HUES48 (cell line): ENCODE data around the gene STEAP2.
"Not testable (repeated sequence)": the region's sequence is repeated elsewhere in the genome, so short reads cannot be mapped to it uniquely, and the experiment has no call there.

Experiments
- H3K27ac ChIP-seq: one replicate; pipeline ENCODE4 v1.7.0; 2013; ENCODE audit warnings: low read depth, low read length, inconsistent platforms
- H3K27me3 ChIP-seq: 2 replicates; pipeline ENCODE4 v1.6.1; 2013; ENCODE audit warnings: mild to moderate bottlenecking, low read length; ENCODE audit not compliant: control insufficient read depth, insufficient read depth
- H3K36me3 ChIP-seq: 2 replicates; pipeline ENCODE4 v1.6.1; 2013; ENCODE audit warnings: low read length; ENCODE audit not compliant: control insufficient read depth, insufficient read depth
- H3K4me1 ChIP-seq: 2 replicates; pipeline ENCODE4 v1.6.1; 2013; ENCODE audit warnings: mild to moderate bottlenecking, low read length; ENCODE audit not compliant: control insufficient read depth, insufficient read depth
- H3K4me3 ChIP-seq: 2 replicates; pipeline ENCODE4 v1.5.1; 2013; ENCODE audit warnings: mild to moderate bottlenecking, low read depth, low read length
- H3K9ac ChIP-seq: 2 replicates; pipeline ENCODE4 v1.6.1; 2013; ENCODE audit warnings: mild to moderate bottlenecking, low read depth, low read length, moderate library complexity
- H3K9me3 ChIP-seq: 2 replicates; pipeline ENCODE4 v1.6.1; 2013; ENCODE audit warnings: low read length; ENCODE audit not compliant: control insufficient read depth, insufficient read depth

Gene STEAP2

GRCh38 chr7:90248706-90249105 lies 37.2 kb downstream of the STEAP2 start:
- Histone ChIP-seq H3K4me3 (no peak overlapping the region), H3K4me1 (peaks cover 17% of the 10 kb centered on the region; the same call in 1 of the 2 replicates), H3K27me3 (peaks cover 19% of the 10 kb centered on the region), H3K9me3 (no peaks in the 10 kb centered on the region), H3K36me3 (no peaks in the 10 kb centered on the region), H3K27ac (no peak overlapping the region), H3K9ac (no peak overlapping the region)

GRCh38 chr7:90250601-90251303 lies 39.2 kb downstream of the STEAP2 start:
- Histone ChIP-seq H3K4me1 (peaks cover 17% of the 10 kb centered on the region; the same call in 1 of the 2 replicates), H3K36me3 (no peaks in the 10 kb centered on the region), H3K9ac (no peak overlapping the region), H3K27me3 (peaks cover 11% of the 10 kb centered on the region), H3K9me3 (no peaks in the 10 kb centered on the region), H3K27ac (no peak overlapping the region), H3K4me3 (no peak overlapping the region)

GRCh38 chr7:90251304-90251635 lies 39.7 kb downstream of the STEAP2 start:
- no peaks in the 10 kb centered on the region for H3K36me3 ChIP-seq
- H3K9me3 ChIP-seq: no peaks in the 10 kb centered on the region
- H3K27me3 ChIP-seq: peaks cover 11% of the 10 kb centered on the region
- no peak overlapping the region for H3K27ac ChIP-seq
- H3K9ac ChIP-seq: no peak overlapping the region
- H3K4me1 ChIP-seq: peaks cover 15% of the 10 kb centered on the region; the same call in 1 of the 2 replicates
- no peak overlapping the region for H3K4me3 ChIP-seq

GRCh38 chr7:90256011-90256410 lies 44.5 kb downstream of the STEAP2 start:
- not testable (repeated sequence) for H3K36me3 ChIP-seq, H3K4me1 ChIP-seq, H3K27me3 ChIP-seq, H3K9ac ChIP-seq, H3K4me3 ChIP-seq, H3K27ac ChIP-seq, H3K9me3 ChIP-seq

DNA sequence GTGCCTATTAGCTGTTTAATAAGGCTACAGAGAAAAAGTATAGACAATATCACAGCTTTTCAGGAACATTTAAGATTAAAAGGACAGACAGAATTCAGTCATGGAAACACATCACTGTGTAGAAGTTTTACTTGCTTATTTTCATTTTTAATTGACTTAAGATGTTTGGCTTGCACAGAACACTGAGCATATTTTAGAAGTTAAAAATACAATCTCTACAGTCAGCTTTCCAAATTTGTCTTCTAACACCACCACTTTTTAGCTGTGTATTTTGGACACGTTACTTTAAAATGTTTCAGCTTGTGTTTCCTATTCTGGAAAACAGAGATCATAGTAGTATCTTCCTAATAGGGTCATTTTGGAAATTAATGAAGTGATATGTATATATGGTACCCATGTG lies 45.2 kb downstream of the STEAP2 start:
- Histone ChIP-seq H3K9me3 (no peaks in the 10 kb centered on the region), H3K4me1 (no peaks in the 10 kb centered on the region), H3K4me3 (no peak overlapping the region), H3K27me3 (no peaks in the 10 kb centered on the region), H3K27ac (no peak overlapping the region), H3K9ac (no peak overlapping the region), H3K36me3 (no peaks in the 10 kb centered on the region)

DNA sequence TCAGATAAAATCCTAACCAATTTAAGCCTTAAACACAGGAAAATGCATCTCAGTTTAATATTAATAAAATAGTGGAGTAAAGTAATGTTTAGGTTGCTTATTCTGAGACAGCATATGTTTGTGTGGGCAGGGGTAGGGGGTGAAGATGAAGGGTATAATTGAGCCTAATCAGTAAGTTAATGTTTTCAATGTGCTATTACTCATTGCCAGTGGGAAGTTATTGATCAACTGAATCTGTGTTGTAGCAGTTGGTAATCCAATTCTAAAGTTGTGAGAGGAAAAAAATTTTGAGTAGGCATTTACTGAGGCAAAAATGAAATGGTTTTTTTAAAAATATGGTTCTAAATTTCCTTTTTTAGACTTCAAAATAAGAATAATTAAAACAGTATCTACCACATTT lies 49.9 kb downstream of the STEAP2 start:
- no peak overlapping the region for H3K9ac ChIP-seq
- no peaks in the 10 kb centered on the region for H3K36me3 ChIP-seq
- H3K27ac ChIP-seq: no peak overlapping the region
- no peaks in the 10 kb centered on the region for H3K27me3 ChIP-seq
- H3K9me3 ChIP-seq: no peaks in the 10 kb centered on the region
- H3K4me3 ChIP-seq: no peak overlapping the region
- H3K4me1 ChIP-seq: no peaks in the 10 kb centered on the region

GRCh38 chr7:90262438-90262837 lies 50.9 kb downstream of the STEAP2 start:
- H3K36me3 ChIP-seq: no peaks in the 10 kb centered on the region
- no peaks in the 10 kb centered on the region for H3K27me3 ChIP-seq
- H3K27ac ChIP-seq: no peak overlapping the region
- H3K9ac ChIP-seq: no peak overlapping the region
- no peak overlapping the region for H3K4me3 ChIP-seq
- H3K4me1 ChIP-seq: no peaks in the 10 kb centered on the region
- no peaks in the 10 kb centered on the region for H3K9me3 ChIP-seq

DNA sequence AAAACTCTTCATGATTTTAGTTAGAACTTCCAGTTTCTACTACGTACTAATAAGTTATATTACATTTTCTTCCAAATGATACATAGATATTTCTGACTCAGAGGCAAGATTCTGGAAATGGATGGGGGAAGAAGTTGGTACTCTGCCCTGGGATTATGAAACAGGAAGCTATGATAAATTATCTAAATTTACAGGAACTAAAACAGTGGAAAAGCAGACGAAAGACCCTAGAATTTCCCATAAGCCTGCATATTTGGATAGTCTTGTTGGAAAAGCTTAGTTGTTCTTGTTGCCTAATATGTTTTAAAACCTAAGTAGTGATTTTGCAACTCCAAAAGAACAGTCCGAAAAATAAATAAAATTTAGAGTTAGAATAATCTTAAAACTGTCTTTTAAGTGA lies 55.3 kb downstream of the STEAP2 start:
- Histone ChIP-seq H3K36me3 (no peaks in the 10 kb centered on the region), H3K27me3 (no peaks in the 10 kb centered on the region), H3K9me3 (no peaks in the 10 kb centered on the region), H3K4me1 (no peaks in the 10 kb centered on the region), H3K4me3 (no peak overlapping the region), H3K9ac (no peak overlapping the region), H3K27ac (no peak overlapping the region)

DNA sequence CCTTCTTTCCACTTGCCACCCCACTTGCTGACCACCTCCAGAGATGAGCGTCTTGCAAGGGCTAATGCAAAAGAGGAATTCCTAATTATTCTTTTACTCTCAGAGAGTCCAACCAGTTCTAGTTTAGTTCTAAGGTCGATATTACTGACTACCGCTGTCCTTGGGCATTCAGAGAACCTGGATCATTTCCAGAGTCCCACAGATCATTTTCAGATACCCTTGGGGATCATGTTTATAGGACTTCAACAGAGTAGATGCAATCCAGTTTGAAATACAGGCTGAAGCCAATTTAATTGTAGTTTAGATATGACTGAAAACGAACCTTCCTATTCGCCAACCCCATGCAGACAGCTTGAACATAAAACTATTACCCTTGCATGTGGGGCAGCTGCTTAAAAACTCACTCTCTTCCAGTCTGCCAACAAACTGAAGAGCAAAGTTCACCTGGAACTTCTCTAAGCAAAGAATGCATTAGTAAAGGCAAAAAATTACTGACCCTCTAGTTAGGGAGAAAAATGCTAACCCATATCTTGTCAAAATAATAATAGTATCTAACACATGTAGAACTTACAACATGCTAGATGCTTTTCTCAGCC lies 55.8 kb downstream of the STEAP2 start:
- H3K9ac ChIP-seq: no peak overlapping the region
- no peak overlapping the region for H3K4me3 ChIP-seq
- H3K27ac ChIP-seq: no peak overlapping the region
- H3K4me1 ChIP-seq: no peaks in the 10 kb centered on the region
- H3K9me3 ChIP-seq: no peaks in the 10 kb centered on the region
- H3K27me3 ChIP-seq: no peaks in the 10 kb centered on the region
- no peaks in the 10 kb centered on the region for H3K36me3 ChIP-seq

GRCh38 chr7:90269163-90269562 lies 57.6 kb downstream of the STEAP2 start:
- Histone ChIP-seq H3K4me3 (no peak overlapping the region), H3K4me1 (no peaks in the 10 kb centered on the region), H3K27ac (no peak overlapping the region), H3K36me3 (no peaks in the 10 kb centered on the region), H3K27me3 (no peaks in the 10 kb centered on the region), H3K9me3 (no peaks in the 10 kb centered on the region), H3K9ac (no peak overlapping the region)

- Histone ChIP-seq H3K9ac (no peak overlapping the region), H3K27ac (no peak overlapping the region), H3K4me1 (no peaks in the 10 kb centered on the region), H3K36me3 (no peaks in the 10 kb centered on the region), H3K4me3 (no peak overlapping the region), H3K9me3 (no peaks in the 10 kb centered on the region), H3K27me3 (no peaks in the 10 kb centered on the region)
Measured at GRCh38 chr7:90270431-90271178, 59.1 kb downstream of the STEAP2 start.
